Islet of Langerhans (tissue), 1 donor: Measurements from ENCODE around the gene EDN1.
"Not testable (repeated sequence)": the region's sequence is repeated elsewhere in the genome, so short reads cannot be mapped to it uniquely, and the experiment has no call there.

Experiments
- FAIRE-seq: peaks from one replicate; lab custom pipeline; 2011; peaks lifted over from hg19 to GRCh38; lab: Jason Lieb, UNC

EDN1 gene

DNA sequence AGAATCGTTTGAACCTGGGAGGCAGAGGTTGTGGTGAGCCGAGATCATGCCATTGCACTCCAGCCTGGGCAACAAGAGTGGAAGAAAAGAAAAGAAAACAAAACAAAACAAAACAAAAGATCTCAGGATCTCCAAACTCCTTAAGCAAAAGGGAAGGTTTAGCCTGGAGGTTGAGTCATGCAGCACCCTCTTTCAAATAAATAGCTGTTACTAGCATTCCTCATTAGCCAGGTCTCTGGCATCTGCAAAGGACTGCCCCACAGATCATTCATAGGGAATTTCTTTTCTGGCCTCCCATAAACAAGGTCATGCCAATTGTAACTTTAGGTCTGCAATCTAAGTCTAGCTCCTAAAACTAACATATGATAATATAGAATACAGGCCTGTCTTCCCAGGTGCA, 37.2 kb downstream of the EDN1 start:
- no peak for FAIRE-seq

DNA sequence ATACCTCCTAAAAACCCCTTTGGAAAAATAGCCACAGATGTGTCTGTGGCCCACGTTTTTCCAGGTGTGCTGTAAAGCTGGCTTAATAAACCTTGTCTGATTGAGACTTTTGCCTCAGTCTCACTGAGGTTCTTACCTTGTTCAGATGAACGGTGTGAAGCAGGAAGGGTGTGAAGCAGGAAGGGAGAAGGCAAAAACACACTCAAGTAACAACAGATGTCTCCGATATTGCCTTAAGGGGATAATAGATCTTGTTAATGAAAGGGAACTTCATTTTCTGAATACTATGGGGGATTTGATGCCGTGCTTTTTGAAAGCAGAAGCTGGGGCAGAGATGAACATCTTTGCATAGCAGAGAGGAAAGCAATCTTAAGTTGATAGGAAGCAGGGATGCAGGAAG, 37.8 kb downstream of the EDN1 start:
- no peak for FAIRE-seq

DNA sequence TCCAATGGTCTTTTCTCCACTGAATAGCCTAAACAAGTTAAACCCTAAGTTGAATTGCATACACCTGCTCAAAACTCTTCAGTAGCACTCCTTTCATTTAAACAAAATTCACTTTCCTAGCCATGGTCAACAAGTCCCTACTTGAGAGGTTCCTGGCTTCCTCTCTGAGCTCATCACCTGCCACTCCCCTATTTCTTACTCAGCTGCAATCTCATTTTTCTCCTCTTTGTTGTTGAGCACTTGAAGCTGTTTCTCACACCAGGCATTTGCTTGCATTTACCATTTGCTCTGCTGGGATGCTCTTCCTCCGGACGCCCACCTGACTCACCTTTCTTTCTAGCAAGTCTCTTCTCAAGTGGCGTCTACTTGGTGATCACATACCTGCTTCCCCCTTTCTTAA, 38.5 kb downstream of the EDN1 start:
- no peak for FAIRE-seq

DNA sequence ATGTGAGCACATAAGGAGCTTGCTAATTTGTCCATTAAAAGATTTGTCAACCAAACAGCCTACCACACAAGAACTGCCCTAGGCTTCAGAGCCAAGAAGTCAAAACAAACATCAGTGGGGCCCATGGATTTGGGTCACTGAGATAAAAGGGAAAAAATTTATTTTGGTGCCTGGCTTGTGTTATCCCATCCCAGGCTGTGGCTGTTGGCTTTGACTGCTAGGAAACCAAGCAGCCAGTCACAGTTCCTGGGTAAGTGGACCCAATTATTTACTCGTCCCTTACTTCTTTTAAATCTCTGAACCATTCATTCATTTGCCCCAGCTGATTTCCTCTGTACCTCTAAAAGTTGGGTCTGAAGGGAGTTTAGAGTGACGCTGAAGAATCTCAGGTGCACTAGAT, 41.3 kb downstream of the EDN1 start:
- FAIRE-seq = no peak

DNA sequence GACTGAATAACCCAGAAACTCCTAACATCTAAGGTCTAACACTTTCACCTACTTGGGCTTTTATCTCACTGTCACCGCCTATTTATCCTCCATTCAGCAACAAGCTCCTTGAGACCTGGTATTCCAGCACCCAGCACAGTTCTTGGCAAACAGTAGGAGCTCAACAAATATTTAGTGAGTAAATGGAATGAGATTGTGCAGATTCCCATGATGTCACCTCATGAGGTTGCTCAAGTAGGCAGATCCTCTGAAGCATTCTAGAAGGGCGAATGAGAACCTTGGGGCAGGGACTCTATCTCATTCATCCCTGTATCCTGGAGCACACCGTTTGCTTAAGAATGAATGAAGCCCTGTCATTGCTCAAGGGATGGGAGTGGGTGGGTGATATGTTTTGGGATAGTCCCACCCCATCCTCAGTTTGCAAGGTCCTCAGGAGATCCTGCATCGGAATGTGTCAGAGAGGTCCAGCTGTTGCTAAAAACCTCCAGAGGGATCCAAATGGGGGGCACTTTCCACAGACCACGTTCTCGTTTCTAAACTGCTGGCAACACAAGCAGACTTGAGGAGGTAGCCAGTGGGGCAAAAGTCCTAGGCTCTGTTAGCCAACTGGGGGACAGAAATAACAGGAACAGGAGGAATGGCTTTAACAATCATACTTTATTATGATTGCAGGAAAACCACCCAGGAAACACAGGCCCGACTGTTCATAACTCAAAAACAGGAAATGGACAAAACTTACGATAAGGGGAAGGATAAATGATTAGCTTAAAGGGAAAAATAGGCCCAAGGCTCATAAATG, 42.0 kb downstream of the EDN1 start:
- FAIRE-seq = no peak

DNA sequence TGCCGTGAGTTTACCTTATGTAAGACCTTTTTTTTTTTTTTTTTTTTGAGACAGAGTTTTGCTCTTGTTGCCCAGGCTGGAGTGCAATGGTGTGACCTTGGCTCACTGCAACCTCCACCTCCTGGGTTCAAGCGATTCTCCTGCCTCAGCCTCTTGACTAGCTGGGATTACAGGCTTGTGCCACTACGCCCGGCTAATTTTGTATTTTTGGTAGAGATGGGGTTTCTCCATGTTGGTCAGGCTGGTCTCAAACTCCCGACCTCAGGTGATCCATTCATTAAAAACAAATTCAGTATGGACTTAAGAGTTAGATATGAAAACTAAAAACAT, 42.6 kb downstream of the EDN1 start:
- not testable (repeated sequence) for FAIRE-seq

DNA sequence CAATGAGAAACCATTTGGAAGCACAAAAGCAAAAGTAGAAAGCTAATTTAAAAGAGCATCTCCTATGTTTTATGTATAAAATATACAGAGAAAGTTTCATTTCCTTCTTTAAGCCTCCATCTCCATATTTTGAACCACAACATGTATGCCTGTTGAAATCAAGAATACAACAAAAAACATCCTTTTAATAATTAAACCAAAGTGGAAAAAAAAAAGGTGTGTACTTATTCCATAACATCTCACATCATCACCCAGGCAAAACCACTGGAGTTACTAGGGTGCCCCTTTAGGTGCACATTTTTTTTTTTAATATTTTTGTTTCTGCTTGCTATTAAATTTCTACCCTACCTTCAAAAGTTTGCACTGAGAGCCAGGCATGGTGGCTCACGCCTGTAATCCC, 43.0 kb downstream of the EDN1 start:
- FAIRE-seq = no peak

DNA sequence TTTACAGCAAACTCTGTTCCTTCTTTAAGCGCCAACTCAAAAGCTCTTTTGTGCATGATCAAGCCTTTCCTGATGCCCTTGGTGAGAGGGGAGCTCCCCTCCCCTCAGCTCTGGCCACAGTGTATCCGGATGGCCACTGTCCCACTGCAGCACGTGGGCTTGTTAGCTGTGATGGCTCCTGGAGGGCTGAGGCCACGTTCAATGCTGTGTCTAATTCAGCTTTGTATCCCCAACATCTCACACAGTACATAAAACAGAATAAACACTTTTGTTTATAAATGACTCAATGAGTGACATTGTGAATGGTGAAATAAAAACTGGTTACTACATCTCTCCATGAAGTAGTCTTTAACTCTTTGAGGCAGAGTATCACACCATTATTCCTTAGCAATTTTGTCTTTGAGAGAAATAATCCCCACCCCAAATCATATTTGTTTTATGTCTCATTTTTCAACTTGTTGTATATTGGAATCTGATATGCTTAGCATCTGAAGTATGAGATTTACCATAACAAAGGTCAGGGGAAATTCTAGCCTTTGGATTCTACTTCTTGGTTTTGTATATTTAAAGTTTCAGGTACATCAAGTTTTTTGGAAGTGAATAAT, 44.5 kb downstream of the EDN1 start:
- no peak for FAIRE-seq

DNA sequence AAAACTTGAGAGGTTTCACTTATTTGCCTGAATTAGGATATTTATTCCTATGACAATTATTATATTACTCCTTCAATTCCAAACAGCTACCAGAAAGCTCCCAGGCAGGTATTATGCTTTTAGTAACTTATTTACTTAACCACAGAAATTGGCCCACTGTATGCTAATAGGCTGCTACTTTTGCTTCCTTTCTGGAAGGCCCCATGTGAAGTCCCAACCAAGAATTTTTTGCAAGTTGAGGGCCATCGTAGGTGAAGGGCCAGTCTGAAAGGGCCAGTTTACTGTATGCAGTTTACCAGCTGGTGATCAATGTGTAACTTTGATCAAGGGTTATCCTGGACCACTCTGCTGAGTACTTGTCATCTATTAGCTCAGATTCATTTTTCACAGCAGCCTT, 45.0 kb downstream of the EDN1 start:
- no peak for FAIRE-seq

DNA sequence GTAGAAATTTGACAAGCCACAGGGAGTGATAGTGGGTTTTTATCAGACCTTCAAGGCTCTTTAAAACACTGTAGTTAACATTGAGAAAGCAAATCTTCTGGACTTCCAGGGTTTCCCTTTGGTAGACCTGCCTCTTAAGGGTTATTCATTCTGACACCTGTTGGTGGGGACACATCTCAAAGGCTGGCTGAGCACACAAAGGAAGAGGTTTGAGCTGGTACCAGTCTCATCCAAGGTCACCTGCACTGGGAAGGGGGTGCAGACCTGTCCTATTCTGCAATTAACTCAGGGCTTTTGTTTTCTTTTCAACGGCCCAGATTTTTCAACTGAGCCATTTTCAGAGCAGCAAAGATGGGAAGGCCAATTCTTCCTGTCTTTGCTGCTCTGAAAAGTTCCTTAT, 45.6 kb downstream of the EDN1 start:
- FAIRE-seq = no peak

DNA sequence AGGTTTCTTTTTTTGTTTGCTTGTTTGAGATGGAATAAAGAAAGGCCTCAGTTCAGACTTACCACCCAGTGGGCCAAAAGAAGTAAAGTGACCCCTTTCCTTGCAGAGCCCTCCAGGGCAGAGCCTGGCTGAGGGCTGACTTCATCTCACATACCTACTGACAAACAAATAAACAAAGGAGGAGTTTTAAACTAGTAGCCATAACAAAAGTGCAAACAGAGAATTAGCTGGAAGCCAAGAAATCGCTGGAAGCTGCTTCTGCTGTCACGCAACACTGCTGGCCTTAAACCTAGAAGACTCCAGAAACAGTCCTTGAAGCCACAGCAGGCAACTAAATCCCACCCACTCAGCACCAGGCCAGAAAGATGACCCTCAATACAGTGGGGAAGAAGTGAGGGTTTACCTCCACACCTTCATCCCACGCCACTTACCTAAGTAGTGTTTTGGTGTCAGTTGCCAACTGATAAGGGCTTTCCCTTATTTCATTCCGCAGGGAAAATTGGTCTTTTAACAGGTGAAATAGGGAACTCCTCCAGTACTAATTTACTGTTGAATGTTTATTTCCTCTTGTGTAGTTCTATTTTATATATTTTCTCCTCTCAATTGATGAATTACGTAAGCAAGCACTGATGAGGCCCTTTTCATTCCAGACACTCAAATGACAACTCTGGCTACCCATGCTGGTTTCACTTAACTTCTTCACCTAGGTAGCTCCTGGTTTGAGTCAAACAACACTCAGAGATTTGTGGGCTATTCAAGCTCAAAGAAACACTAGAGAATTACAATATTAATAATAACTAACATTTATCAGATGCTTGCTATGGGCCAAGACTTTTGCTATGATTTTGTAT, 46.2 kb downstream of the EDN1 start:
- FAIRE-seq = no peak

DNA sequence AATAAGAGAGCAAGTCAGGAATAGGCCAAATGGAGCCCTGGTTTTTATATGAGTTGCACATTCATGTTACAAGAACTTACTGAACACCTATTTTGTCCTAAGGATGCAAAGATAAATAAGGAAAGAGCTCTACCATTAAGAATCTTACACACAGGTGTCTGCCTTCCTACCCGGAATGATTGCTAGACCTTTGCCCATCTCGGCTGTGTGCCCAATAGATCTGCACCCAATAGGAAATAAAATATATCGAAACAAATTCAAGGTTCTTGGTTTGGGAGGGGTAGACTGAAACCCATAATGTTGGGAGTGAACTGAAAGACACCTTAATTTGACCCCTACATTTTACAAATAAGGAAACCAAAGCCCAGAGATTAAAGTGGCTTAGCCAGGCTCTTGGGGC, 48.9 kb downstream of the EDN1 start:
- FAIRE-seq = no peak

DNA sequence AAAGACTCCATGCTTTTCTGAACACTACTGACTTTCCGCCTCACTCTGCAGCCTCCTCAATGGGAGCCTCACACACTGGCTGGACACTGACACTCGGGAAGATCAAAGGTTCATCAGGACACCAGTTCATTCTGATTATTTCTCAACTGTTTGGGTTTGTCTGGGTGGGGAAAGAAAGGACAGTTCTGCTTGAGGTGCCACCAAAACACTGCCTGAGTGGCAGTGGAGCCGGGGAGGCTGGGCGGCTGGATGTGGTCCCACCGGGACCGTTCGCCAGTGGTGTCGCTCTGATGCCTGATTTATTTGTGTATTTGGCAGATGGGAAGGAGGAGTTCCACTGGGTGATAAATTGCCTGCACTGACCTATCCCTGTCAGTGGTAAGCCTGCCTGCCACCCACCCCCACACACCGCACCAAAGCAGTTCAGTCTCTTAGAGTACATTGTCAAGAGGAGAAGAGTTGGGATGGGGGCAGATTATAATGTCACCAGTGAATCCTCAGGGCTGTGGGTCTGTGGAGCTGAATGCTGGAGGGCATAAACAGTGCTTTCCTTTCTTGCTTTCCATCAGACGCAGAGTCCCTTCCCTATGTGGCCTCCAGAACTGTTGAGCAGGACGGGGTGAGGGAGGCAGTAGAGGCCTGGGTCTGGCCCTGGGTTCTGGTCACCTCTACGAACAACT, 49.8 kb downstream of the EDN1 start:
- no peak for FAIRE-seq

DNA sequence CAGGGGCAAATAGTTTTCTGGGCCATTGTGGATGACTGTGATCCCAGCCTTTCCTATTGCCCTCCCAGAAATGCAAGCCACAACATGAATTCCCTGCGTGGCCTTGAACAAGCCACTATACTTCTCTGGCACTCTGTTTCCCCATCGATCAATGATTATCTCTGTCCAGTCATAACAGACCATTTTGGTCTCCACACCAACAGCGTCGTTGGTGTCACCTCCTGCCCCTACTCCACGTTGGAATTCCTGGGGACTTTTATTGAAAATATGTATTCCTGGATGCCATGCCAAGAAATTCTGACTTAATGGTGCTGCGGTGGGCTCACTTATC, 50.3 kb downstream of the EDN1 start:
- no peak for FAIRE-seq

DNA sequence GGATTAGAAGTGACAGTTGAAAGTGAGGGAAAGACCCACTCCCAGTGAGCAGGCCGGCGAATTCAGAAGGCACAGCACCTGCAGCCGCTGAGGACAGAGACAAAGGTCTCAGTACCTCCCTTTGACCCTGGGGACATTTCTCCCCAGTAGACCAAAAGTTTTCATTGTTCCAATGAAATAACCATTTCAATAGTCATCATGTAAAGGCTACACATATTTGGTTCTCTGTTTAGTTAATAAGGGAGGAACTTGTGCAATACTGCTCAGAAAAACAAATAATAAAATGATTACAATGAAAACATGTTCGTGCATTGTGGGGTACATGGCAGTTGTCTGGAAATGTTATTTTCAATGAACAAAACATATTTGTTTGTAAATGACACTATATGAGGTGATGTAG, 52.5 kb downstream of the EDN1 start:
- no peak for FAIRE-seq

DNA sequence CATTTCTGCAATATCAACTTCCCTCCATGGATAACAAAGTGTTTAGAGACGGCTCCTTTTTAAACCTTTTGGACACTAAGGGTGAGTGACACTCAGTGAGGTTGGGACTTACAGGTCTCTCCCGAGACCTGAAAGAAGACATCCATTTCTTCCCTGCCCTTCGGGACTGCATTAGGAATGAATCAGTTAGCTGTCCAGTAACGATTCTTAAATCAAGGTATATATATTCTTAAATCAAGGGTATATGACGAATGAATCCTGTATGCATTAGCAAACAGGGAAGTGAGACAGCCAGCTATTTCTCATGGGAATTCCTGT, 52.9 kb downstream of the EDN1 start:
- no peak for FAIRE-seq

DNA sequence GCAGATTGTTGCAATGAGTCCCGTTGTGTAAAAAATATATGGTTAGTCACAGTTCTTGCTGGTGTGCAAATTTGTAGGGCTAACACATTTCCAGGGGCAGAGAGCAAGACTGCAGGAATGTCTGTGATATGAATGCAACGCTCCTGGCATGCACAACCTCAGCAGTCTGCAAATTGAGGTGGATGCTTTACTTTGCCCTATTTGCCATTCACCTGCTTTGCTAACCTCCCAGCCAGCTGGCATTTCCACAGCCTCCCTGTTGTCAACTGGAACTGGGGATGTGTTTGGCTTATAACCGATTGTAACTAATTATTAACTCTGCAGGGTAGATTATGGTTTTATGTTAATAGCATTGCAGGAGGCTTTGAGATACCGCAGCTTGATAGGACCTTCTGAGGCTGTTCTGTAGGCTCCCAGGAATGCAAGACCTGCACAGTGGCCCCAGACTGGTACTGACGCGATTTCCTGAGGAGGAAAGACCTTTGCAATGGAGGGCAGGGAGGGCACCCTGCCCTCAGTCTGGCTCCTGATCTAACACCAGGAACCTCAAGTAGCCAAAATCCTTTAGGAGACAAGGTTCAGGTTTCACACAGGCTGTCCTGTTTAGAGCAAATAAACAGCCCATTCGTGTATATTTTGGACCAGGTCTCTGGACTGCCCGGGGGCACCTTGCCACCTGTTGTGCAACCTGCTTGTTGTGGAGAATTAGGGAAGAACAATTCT, 53.4 kb downstream of the EDN1 start:
- no peak for FAIRE-seq

DNA sequence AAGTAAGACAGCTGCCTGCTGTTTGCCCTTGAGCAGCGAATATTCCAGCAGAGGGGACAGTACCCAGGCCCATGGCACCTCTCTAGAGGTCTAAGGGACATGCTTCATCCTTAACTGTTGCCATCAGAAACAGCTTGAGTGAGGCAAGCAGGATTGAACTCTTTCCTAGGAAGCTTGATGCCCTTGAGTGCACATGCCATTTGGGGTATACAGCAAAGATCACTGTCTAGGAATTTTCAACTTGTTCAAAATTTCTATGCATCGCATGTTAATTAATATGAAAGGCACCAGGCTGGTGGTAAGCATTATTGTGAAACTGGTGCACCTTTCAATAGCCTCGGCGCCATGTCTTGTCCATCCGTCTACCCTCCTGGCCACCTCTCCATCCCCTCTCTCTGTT, 54.1 kb downstream of the EDN1 start:
- FAIRE-seq = no peak

DNA sequence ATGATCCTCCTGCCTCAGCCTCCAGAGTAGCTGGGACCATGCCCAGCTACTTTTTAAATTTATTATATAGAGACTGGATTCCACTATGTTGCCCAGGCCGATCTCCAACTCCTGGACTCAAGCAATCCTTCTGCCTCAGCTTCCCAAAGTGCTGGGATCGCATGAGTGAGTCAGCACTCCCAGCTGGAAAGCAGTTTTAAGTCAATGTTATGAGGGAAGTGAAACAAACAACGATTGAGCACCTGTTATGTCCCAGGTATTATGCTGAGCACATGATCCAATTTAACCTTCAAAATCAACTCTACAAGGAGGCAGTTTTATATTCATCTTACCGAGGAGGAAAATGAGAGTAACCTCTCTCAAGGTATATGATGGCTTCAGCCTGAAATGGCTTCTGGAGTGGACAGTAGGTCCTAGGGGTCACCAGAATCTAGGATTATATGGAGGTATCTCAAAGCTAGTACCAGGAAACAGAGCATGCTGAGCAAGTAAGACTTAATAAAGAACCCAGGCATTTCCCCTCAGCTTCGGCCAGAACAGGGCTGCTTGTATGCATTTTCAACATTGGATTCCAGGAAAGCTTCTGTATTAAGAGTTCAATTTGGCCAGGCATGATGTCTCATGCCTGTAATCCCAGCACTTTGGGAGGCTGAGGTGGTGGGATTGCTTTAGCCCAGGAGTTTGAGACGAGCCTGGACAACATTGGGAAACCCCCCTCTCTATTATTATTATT, 55.0 kb downstream of the EDN1 start:
- no peak for FAIRE-seq

DNA sequence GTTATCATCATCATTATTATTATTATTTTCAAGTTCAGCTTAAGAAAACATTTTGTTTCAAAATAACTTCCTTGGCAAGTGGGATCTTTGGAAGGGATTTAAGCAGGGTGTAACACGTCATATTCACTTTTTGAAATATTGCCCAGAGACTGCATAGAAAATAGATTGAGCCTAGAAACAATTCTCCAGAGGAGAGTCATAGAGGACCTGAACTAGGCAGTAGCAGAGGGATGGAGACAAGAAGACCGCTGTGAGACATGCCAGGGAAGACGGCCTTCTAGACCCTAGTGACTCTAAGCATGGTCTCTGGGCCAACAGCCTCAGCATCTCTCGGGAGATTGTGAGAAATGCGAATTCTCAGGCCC, 55.5 kb downstream of the EDN1 start:
- no peak for FAIRE-seq
